ENCODE data around the gene ROBO1. TPM values are rescaled to one million over a fixed set of nuclear protein-coding genes. Genes with fewer than 3 reads are reported as not detected.
A peak's percentile ranks its signal among the peaks of the same experiment; 100 is the strongest.

The ROBO1 gene
- total RNA-seq, 1 donor from 2014 or later: 43.7 TPM

GRCh38 chr3:78820542-78820941 is 947.3 kb downstream of the ROBO1 start:
- TF ChIP-seq CTCF (IDR thresholded peaks at IDR 0.05): no peak
- Mint-ChIP-seq H3K4me1 (ENCODE audit: low read depth) (peaks cover 28% of the 10 kb centered on the region), H3K9me3 (ENCODE audit: low read depth) (no peaks in the 10 kb centered on the region), H3K4me3 (ENCODE audit: unreplicated experiment) (no peak overlapping the region), H3K27ac (ENCODE audit: unreplicated experiment) (peak overlapping the region; percentile 46), H3K27me3 (ENCODE audit: low read depth) (no peaks in the 10 kb centered on the region), H3K36me3 (ENCODE audit: low read depth) (peaks cover 1% of the 10 kb centered on the region)
- DNase-seq (ENCODE audit: low spot score): no peak

- no peak for DNase-seq (ENCODE audit: low spot score)
- H3K36me3 Mint-ChIP-seq (ENCODE audit: low read depth): peaks cover 1% of the 10 kb centered on the region
- no peaks in the 10 kb centered on the region for H3K27me3 Mint-ChIP-seq (ENCODE audit: low read depth)
- peaks cover 19% of the 10 kb centered on the region for H3K4me1 Mint-ChIP-seq (ENCODE audit: low read depth)
- no peak overlapping the region for H3K27ac Mint-ChIP-seq (ENCODE audit: unreplicated experiment)
- no peak overlapping the region for H3K4me3 Mint-ChIP-seq (ENCODE audit: unreplicated experiment)
- TF ChIP-seq CTCF (IDR thresholded peaks at IDR 0.05): no peak
- no peaks in the 10 kb centered on the region for H3K9me3 Mint-ChIP-seq (ENCODE audit: low read depth)
Observed at GRCh38 chr3:78818161-78818985, 949.4 kb downstream of the ROBO1 start.

- no peak for DNase-seq (ENCODE audit: low spot score)
- H3K4me3 Mint-ChIP-seq (ENCODE audit: unreplicated experiment): no peak overlapping the region
- peaks cover 4% of the 10 kb centered on the region for H3K4me1 Mint-ChIP-seq (ENCODE audit: low read depth)
- no peak for TF ChIP-seq CTCF (IDR thresholded peaks at IDR 0.05)
- H3K27ac Mint-ChIP-seq (ENCODE audit: unreplicated experiment): no peak overlapping the region
- no peaks in the 10 kb centered on the region for H3K27me3 Mint-ChIP-seq (ENCODE audit: low read depth)
- H3K9me3 Mint-ChIP-seq (ENCODE audit: low read depth): no peaks in the 10 kb centered on the region
- peaks cover 1% of the 10 kb centered on the region for H3K36me3 Mint-ChIP-seq (ENCODE audit: low read depth)
Observed at GRCh38 chr3:78814893-78815562, 952.8 kb downstream of the ROBO1 start.

- H3K36me3 Mint-ChIP-seq (ENCODE audit: low read depth): no peaks in the 10 kb centered on the region
- H3K27ac Mint-ChIP-seq (ENCODE audit: unreplicated experiment): no peak overlapping the region
- peaks cover 4% of the 10 kb centered on the region for H3K4me1 Mint-ChIP-seq (ENCODE audit: low read depth)
- no peaks in the 10 kb centered on the region for H3K27me3 Mint-ChIP-seq (ENCODE audit: low read depth)
- DNase-seq (ENCODE audit: low spot score): no peak
- no peak for TF ChIP-seq CTCF (IDR thresholded peaks at IDR 0.05)
- no peaks in the 10 kb centered on the region for H3K9me3 Mint-ChIP-seq (ENCODE audit: low read depth)
- H3K4me3 Mint-ChIP-seq (ENCODE audit: unreplicated experiment): no peak overlapping the region
Observed at GRCh38 chr3:78812166-78812565, 955.6 kb downstream of the ROBO1 start.

- no peak for DNase-seq (ENCODE audit: low spot score)
- Mint-ChIP-seq H3K27ac (ENCODE audit: unreplicated experiment) (no peak overlapping the region), H3K4me1 (ENCODE audit: low read depth) (peaks cover 4% of the 10 kb centered on the region), H3K4me3 (ENCODE audit: unreplicated experiment) (no peak overlapping the region), H3K9me3 (ENCODE audit: low read depth) (no peaks in the 10 kb centered on the region), H3K36me3 (ENCODE audit: low read depth) (no peaks in the 10 kb centered on the region), H3K27me3 (ENCODE audit: low read depth) (no peaks in the 10 kb centered on the region)
- TF ChIP-seq CTCF (IDR thresholded peaks at IDR 0.05): no peak
Observed at GRCh38 chr3:78809966-78810365, 957.8 kb downstream of the ROBO1 start.
